ENCODE measurements around the gene ANKRD33. TPM values are rescaled to one million over a fixed set of nuclear protein-coding genes. Genes with fewer than 3 reads are reported as not detected.

Gene ANKRD33
- total RNA-seq, 1 donor from 2014 or later, result not detected

GRCh38 chr12:51907856-51908425 lies 20.0 kb downstream of the ANKRD33 start:
- peak overlapping the region; percentile 89 for H3K4me2 ChIP-seq (ENCODE audit: low read length)

GRCh38 chr12:51908876-51909592 lies 21.1 kb downstream of the ANKRD33 start:
- no peak overlapping the region for H3K9ac ChIP-seq (ENCODE audit: low read length)
- H2AFZ ChIP-seq (ENCODE audit: low read depth, low read length), result no peak overlapping the region
- no peaks in the 10 kb centered on the region for H4K20me1 ChIP-seq (ENCODE audit: insufficient read depth, low read length)
- TF ChIP-seq CTCF (IDR thresholded peaks at IDR 0.05; ENCODE audit: insufficient read depth, low read depth, low read length), result no peak
- no peak for TF ChIP-seq EZH2 (IDR thresholded peaks at IDR 0.05; ENCODE audit: insufficient read depth, low read length)
- Mint-ChIP-seq H3K36me3 (ENCODE audit: low read depth, unreplicated experiment) (no peaks in the 10 kb centered on the region), H3K27me3 (ENCODE audit: low read depth, unreplicated experiment) (peaks cover 53% of the 10 kb centered on the region), H3K9me3 (ENCODE audit: unreplicated experiment) (peaks cover 2% of the 10 kb centered on the region), H3K27ac (ENCODE audit: unreplicated experiment) (no peak overlapping the region), H3K4me3 (ENCODE audit: unreplicated experiment) (no peak overlapping the region), H3K4me1 (ENCODE audit: low read depth, unreplicated experiment) (peaks cover 15% of the 10 kb centered on the region)
- H3K9me3 ChIP-seq (ENCODE audit: insufficient read depth, low read depth, low read length), result no peaks in the 10 kb centered on the region
- peaks cover 5% of the 10 kb centered on the region for H3K4me1 ChIP-seq (ENCODE audit: insufficient read depth, low read length)
- H3K4me2 ChIP-seq (ENCODE audit: low read length), result no peak overlapping the region
- H3K79me2 ChIP-seq (ENCODE audit: insufficient read depth, low read length), result no peaks in the 10 kb centered on the region
- FAIRE-seq (no peak), DNase-seq (ENCODE audit: low read depth) (no peak)
- no peaks in the 10 kb centered on the region for H3K36me3 ChIP-seq (ENCODE audit: insufficient read depth, low read length)
- no peak overlapping the region for H3K4me3 ChIP-seq (ENCODE audit: insufficient read depth, low read depth, low read length)
- no peak overlapping the region for H3K27ac ChIP-seq (ENCODE audit: low read depth, low read length)
- H3K27me3 ChIP-seq (ENCODE audit: insufficient read depth, low read length), result no peaks in the 10 kb centered on the region

More at GRCh38 chr12:51907856-51908425, 20.0 kb downstream of the ANKRD33 start:
- H3K27ac Mint-ChIP-seq (ENCODE audit: unreplicated experiment), result no peak overlapping the region
- H3K27me3 Mint-ChIP-seq (ENCODE audit: low read depth, unreplicated experiment), result peaks cover 47% of the 10 kb centered on the region
- H3K4me1 ChIP-seq (ENCODE audit: insufficient read depth, low read length), result peaks cover 5% of the 10 kb centered on the region
- H2AFZ ChIP-seq (ENCODE audit: low read depth, low read length), result peak overlapping the region; percentile 78
- peak overlapping the region; percentile 41 for H3K4me3 Mint-ChIP-seq (ENCODE audit: unreplicated experiment)
- H3K9me3 ChIP-seq (ENCODE audit: insufficient read depth, low read depth, low read length), result no peaks in the 10 kb centered on the region
- H3K79me2 ChIP-seq (ENCODE audit: insufficient read depth, low read length), result no peaks in the 10 kb centered on the region
- H3K4me1 Mint-ChIP-seq (ENCODE audit: low read depth, unreplicated experiment), result peaks cover 15% of the 10 kb centered on the region
- no peak overlapping the region for H3K27ac ChIP-seq (ENCODE audit: low read depth, low read length)
- no peaks in the 10 kb centered on the region for H4K20me1 ChIP-seq (ENCODE audit: insufficient read depth, low read length)
- FAIRE-seq, result no peak
- no peaks in the 10 kb centered on the region for H3K36me3 Mint-ChIP-seq (ENCODE audit: low read depth, unreplicated experiment)
- TF ChIP-seq EZH2 (IDR thresholded peaks at IDR 0.05; ENCODE audit: insufficient read depth, low read length), result no peak
- TF ChIP-seq CTCF (IDR thresholded peaks at IDR 0.05; ENCODE audit: insufficient read depth, low read depth, low read length), result no peak
- peak overlapping the region; percentile 64 for H3K4me3 ChIP-seq (ENCODE audit: insufficient read depth, low read depth, low read length)
- H3K9ac ChIP-seq (ENCODE audit: low read length), result peak overlapping the region; percentile 64
- H3K36me3 ChIP-seq (ENCODE audit: insufficient read depth, low read length), result no peaks in the 10 kb centered on the region
- H3K27me3 ChIP-seq (ENCODE audit: insufficient read depth, low read length), result no peaks in the 10 kb centered on the region
- H3K9me3 Mint-ChIP-seq (ENCODE audit: unreplicated experiment), result peaks cover 2% of the 10 kb centered on the region
- DNase-seq (ENCODE audit: low read depth), result no peak

- no peak overlapping the region for H3K9ac ChIP-seq (ENCODE audit: low read length)
- TF ChIP-seq CTCF (IDR thresholded peaks at IDR 0.05; ENCODE audit: insufficient read depth, low read depth, low read length) (no peak), EZH2 (IDR thresholded peaks at IDR 0.05; ENCODE audit: insufficient read depth, low read length) (no peak)
- no peak overlapping the region for H3K27ac ChIP-seq (ENCODE audit: low read depth, low read length)
These were observed 22.3 kb downstream of the ANKRD33 start for GRCh38 chr12:51910168-51910567.

More at GRCh38 chr12:51910168-51910567, 22.3 kb downstream of the ANKRD33 start:
- H3K36me3 ChIP-seq (ENCODE audit: insufficient read depth, low read length), result no peaks in the 10 kb centered on the region
- no peaks in the 10 kb centered on the region for H3K27me3 ChIP-seq (ENCODE audit: insufficient read depth, low read length)
- FAIRE-seq (no peak), DNase-seq (ENCODE audit: low read depth) (no peak)
- peaks cover 2% of the 10 kb centered on the region for H3K9me3 Mint-ChIP-seq (ENCODE audit: unreplicated experiment)
- no peaks in the 10 kb centered on the region for H3K36me3 Mint-ChIP-seq (ENCODE audit: low read depth, unreplicated experiment)
- H3K79me2 ChIP-seq (ENCODE audit: insufficient read depth, low read length), result no peaks in the 10 kb centered on the region
- no peak overlapping the region for H2AFZ ChIP-seq (ENCODE audit: low read depth, low read length)
- H3K9me3 ChIP-seq (ENCODE audit: insufficient read depth, low read depth, low read length), result no peaks in the 10 kb centered on the region
- peaks cover 15% of the 10 kb centered on the region for H3K4me1 Mint-ChIP-seq (ENCODE audit: low read depth, unreplicated experiment)
- no peak overlapping the region for H3K4me2 ChIP-seq (ENCODE audit: low read length)
- no peak overlapping the region for H3K4me3 ChIP-seq (ENCODE audit: insufficient read depth, low read depth, low read length)
- H4K20me1 ChIP-seq (ENCODE audit: insufficient read depth, low read length), result no peaks in the 10 kb centered on the region
- peaks cover 5% of the 10 kb centered on the region for H3K4me1 ChIP-seq (ENCODE audit: insufficient read depth, low read length)
- H3K27ac Mint-ChIP-seq (ENCODE audit: unreplicated experiment), result no peak overlapping the region
- H3K27me3 Mint-ChIP-seq (ENCODE audit: low read depth, unreplicated experiment), result peaks cover 54% of the 10 kb centered on the region
- no peak overlapping the region for H3K4me3 Mint-ChIP-seq (ENCODE audit: unreplicated experiment)

All from astrocyte (in vitro differentiated cells and primary cell).